GM12878 (cell line): Measurements from ENCODE around the gene DUSP22. TPM values are rescaled to one million over a fixed set of nuclear protein-coding genes. Genes with fewer than 3 reads are reported as not detected.
A peak's percentile ranks its signal among the peaks of the same experiment; 100 is the strongest.

Source experiments
- BMI1 ChIP-seq: fragments of 450-650 bp; IDR thresholded peaks from 2 replicates; pipeline ENCODE4 v1.6.1; 2016; ENCODE audit warnings: mild to moderate bottlenecking, moderate library complexity, borderline replicate concordance
- EGR1 ChIP-seq, 2 experiments: IDR thresholded peaks; 1 replicate in 1 of 2; 2 replicates in 1 of 2; pipeline ENCODE4 v1.6.1; 2011 to 2012; ENCODE audit warnings: low read depth in 2 of 2, low read length in 2 of 2, borderline replicate concordance in 1 of 2, mild to moderate bottlenecking in 1 of 2, moderate library complexity in 1 of 2
- FOXK2 ChIP-seq: fragments of 450-650 bp; IDR thresholded peaks from 2 replicates; pipeline ENCODE4 v1.6.1; 2017; ENCODE audit warnings: mild to moderate bottlenecking, moderate library complexity
- HCFC1 ChIP-seq: fragments of 150-350 bp; IDR thresholded peaks from 2 replicates; pipeline ENCODE4 v1.6.1; 2014; ENCODE audit warnings: low read length
- IKZF1 ChIP-seq: fragments of 450-650 bp; conservative IDR thresholded peaks from 2 replicates; pipeline ENCODE4 v1.6.1; 2017; ENCODE audit warnings: antibody characterized with exemption, mild to moderate bottlenecking
- NFYB ChIP-seq: IDR thresholded peaks from 2 replicates; pipeline ENCODE4 v1.6.1; 2011; ENCODE audit warnings: low read depth, mild to moderate bottlenecking, low read length, improper control_type of control experiment, moderate library complexity; ENCODE audit not compliant: insufficient read depth
- SMC3 ChIP-seq: IDR thresholded peaks from 2 replicates; pipeline ENCODE4 v1.6.1; 2011; ENCODE audit warnings: low read length, improper control_type of control experiment, borderline replicate concordance
- STAT1 ChIP-seq: fragments of 450-650 bp; conservative IDR thresholded peaks from 2 replicates; pipeline ENCODE4 v1.6.1; 2014; ENCODE audit warnings: antibody characterized with exemption, mild to moderate bottlenecking
- SUPT20H ChIP-seq: IDR thresholded peaks from 2 replicates; pipeline ENCODE4 v1.6.1; 2011; ENCODE audit warnings: low read depth, mild to moderate bottlenecking, low read length, moderate library complexity, borderline replicate concordance; ENCODE audit not compliant: control insufficient read depth
- YBX1 ChIP-seq: fragments of 450-650 bp; IDR thresholded peaks from 2 replicates; pipeline ENCODE4 v1.6.1; 2016; ENCODE audit warnings: antibody characterized with exemption
- polyA plus RNA-seq, 11 experiments: library from polyadenylated mRNA; depleted of rRNA in 4 of 11; unstranded in 6 of 11; stranded (reverse) in 5 of 11; fragments of >200 nt; fragmentation: Nextera tagmentation in 4 of 11; fragmentation: Illumina TruSeq in 1 of 11; extraction: Ambion mirVana in 4 of 11; extraction: Trizol in 1 of 11; gene quantifications; 1 replicate in 1 of 11; 2 replicates in 10 of 11; pipeline versions ENCODE4 v1.2.1 to v1.2.3, GENCODE V29; 2011 to 2016; ENCODE audit warnings: inconsistent platforms in 2 of 11, missing spikeins in 2 of 11, low read depth in 1 of 11
- total RNA-seq, 4 experiments: library from RNA; depleted of rRNA in 3 of 4; stranded (reverse); fragments of >200 nt in 3 of 4; fragmentation: Illumina TruSeq in 1 of 4; extraction: Trizol in 1 of 4; gene quantifications; 2 replicates each; pipeline versions ENCODE4 v1.2.1 to v1.2.3, GENCODE V29; 2013 to 2021
- TF ChIP-seq, protein P1 (sequence below): fragments of 450-650 bp; IDR thresholded peaks from 2 replicates; pipeline ENCODE4 v1.6.1; 2016; ENCODE audit warnings: mild to moderate bottlenecking
- TF ChIP-seq, protein P2 (sequence below): IDR thresholded peaks from 2 replicates; pipeline ENCODE4 v1.6.1; 2012; ENCODE audit warnings: low read depth, low read length, improper control_type of control experiment
- TF ChIP-seq, protein P3 (sequence below): fragments of 450-650 bp; IDR thresholded peaks from 2 replicates; pipeline ENCODE4 v1.6.1; 2018; ENCODE audit warnings: borderline replicate concordance, mild to moderate bottlenecking; ENCODE audit not compliant: partially characterized antibody
- TF ChIP-seq, protein P4 (sequence below): IDR thresholded peaks from 2 replicates; pipeline ENCODE4 v1.6.1; 2012; ENCODE audit warnings: improper control_type of control experiment, low read depth, low read length; ENCODE audit not compliant: insufficient replicate concordance
- TF ChIP-seq, protein P5 (sequence below): fragments of 450-650 bp; IDR thresholded peaks from 2 replicates; pipeline ENCODE4 v1.6.1; 2017; ENCODE audit warnings: mild to moderate bottlenecking, low read depth, inconsistent platforms; ENCODE audit not compliant: poor library complexity, severe bottlenecking

Gene DUSP22
- total and polyA plus RNA-seq, 10 of the 15 experiments (the other 5 are each of a cell fraction or from before 2014, with no cell fraction given): 78.9 to 156 (median 107) TPM

DNA sequence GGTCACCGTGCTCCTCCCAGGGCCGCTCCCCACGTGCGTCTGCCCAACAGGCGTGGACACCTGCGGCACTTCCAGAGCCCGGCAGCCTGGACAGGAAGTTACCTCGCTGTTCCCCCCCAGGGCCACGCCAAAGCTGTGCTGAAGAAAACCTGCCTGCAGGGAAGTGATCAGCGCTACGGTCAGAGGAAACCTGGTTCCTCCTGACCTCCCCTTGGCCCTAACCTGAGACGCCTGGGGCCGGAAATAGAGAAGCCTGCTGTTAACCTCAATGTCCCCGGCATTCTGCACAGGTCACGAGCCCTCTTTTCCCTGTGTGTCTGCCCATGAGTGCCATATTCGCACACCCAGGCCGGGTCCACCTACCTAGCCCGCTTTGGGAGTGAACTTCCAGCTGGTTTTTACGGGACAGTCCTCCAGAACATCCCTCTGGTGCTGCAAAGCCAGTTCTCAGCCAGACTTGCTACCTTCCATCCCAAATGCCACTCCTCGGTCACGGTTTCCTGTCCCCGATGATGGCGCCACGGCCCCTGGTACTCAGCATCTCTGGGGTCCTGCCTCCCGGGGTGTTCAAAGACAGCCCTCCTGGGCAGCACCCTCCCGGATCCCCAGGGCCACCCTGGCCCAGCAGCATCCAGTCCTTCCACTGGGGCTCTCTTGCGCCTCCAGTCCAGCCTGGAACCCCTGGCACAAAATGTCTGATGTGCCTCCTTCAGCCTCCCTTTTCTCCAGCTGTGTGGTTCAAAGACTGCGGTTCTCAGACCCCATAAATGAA, 87.3 kb downstream of the DUSP22 start (continued):
- TF ChIP-seq HCFC1: no peak
- no peak for TF ChIP-seq SUPT20H
- TF ChIP-seq, protein P1, sequence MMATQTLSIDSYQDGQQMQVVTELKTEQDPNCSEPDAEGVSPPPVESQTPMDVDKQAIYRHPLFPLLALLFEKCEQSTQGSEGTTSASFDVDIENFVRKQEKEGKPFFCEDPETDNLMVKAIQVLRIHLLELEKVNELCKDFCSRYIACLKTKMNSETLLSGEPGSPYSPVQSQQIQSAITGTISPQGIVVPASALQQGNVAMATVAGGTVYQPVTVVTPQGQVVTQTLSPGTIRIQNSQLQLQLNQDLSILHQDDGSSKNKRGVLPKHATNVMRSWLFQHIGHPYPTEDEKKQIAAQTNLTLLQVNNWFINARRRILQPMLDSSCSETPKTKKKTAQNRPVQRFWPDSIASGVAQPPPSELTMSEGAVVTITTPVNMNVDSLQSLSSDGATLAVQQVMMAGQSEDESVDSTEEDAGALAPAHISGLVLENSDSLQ: no peak
- no peak for TF ChIP-seq BMI1
- TF ChIP-seq SMC3: no peak
- 0 out of 2 replicates have a peak, but pooled peaks have one; percentile 9 for TF ChIP-seq IKZF1
- TF ChIP-seq, protein P2, sequence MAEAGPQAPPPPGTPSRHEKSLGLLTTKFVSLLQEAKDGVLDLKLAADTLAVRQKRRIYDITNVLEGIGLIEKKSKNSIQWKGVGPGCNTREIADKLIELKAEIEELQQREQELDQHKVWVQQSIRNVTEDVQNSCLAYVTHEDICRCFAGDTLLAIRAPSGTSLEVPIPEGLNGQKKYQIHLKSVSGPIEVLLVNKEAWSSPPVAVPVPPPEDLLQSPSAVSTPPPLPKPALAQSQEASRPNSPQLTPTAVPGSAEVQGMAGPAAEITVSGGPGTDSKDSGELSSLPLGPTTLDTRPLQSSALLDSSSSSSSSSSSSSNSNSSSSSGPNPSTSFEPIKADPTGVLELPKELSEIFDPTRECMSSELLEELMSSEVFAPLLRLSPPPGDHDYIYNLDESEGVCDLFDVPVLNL: no peak
- TF ChIP-seq EGR1 (IDR thresholded peaks at IDR 0.05; ENCODE audit: borderline replicate concordance in 1 of 2, low read depth in 2 of 2, low read length in 2 of 2): peak in 1 of 2 experiments; percentile 42; a peak in 1 of 3 replicates
- no peak for TF ChIP-seq FOXK2
- no peak for TF ChIP-seq YBX1
- no peak for TF ChIP-seq NFYB
- TF ChIP-seq, protein P3, sequence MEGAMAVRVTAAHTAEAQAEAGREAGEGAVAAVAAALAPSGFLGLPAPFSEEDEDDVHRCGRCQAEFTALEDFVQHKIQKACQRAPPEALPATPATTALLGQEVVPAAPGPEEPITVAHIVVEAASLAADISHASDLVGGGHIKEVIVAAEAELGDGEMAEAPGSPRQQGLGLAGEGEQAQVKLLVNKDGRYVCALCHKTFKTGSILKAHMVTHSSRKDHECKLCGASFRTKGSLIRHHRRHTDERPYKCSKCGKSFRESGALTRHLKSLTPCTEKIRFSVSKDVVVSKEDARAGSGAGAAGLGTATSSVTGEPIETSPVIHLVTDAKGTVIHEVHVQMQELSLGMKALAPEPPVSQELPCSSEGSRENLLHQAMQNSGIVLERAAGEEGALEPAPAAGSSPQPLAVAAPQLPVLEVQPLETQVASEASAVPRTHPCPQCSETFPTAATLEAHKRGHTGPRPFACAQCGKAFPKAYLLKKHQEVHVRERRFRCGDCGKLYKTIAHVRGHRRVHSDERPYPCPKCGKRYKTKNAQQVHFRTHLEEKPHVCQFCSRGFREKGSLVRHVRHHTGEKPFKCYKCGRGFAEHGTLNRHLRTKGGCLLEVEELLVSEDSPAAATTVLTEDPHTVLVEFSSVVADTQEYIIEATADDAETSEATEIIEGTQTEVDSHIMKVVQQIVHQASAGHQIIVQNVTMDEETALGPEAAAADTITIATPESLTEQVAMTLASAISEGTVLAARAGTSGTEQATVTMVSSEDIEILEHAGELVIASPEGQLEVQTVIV: no peak
- TF ChIP-seq, protein P4, sequence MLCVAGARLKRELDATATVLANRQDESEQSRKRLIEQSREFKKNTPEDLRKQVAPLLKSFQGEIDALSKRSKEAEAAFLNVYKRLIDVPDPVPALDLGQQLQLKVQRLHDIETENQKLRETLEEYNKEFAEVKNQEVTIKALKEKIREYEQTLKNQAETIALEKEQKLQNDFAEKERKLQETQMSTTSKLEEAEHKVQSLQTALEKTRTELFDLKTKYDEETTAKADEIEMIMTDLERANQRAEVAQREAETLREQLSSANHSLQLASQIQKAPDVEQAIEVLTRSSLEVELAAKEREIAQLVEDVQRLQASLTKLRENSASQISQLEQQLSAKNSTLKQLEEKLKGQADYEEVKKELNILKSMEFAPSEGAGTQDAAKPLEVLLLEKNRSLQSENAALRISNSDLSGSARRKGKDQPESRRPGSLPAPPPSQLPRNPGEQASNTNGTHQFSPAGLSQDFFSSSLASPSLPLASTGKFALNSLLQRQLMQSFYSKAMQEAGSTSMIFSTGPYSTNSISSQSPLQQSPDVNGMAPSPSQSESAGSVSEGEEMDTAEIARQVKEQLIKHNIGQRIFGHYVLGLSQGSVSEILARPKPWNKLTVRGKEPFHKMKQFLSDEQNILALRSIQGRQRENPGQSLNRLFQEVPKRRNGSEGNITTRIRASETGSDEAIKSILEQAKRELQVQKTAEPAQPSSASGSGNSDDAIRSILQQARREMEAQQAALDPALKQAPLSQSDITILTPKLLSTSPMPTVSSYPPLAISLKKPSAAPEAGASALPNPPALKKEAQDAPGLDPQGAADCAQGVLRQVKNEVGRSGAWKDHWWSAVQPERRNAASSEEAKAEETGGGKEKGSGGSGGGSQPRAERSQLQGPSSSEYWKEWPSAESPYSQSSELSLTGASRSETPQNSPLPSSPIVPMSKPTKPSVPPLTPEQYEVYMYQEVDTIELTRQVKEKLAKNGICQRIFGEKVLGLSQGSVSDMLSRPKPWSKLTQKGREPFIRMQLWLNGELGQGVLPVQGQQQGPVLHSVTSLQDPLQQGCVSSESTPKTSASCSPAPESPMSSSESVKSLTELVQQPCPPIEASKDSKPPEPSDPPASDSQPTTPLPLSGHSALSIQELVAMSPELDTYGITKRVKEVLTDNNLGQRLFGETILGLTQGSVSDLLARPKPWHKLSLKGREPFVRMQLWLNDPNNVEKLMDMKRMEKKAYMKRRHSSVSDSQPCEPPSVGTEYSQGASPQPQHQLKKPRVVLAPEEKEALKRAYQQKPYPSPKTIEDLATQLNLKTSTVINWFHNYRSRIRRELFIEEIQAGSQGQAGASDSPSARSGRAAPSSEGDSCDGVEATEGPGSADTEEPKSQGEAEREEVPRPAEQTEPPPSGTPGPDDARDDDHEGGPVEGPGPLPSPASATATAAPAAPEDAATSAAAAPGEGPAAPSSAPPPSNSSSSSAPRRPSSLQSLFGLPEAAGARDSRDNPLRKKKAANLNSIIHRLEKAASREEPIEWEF: no peak
- TF ChIP-seq, protein P5, sequence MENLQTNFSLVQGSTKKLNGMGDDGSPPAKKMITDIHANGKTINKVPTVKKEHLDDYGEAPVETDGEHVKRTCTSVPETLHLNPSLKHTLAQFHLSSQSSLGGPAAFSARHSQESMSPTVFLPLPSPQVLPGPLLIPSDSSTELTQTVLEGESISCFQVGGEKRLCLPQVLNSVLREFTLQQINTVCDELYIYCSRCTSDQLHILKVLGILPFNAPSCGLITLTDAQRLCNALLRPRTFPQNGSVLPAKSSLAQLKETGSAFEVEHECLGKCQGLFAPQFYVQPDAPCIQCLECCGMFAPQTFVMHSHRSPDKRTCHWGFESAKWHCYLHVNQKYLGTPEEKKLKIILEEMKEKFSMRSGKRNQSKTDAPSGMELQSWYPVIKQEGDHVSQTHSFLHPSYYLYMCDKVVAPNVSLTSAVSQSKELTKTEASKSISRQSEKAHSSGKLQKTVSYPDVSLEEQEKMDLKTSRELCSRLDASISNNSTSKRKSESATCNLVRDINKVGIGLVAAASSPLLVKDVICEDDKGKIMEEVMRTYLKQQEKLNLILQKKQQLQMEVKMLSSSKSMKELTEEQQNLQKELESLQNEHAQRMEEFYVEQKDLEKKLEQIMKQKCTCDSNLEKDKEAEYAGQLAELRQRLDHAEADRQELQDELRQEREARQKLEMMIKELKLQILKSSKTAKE: no peak
- no peak for TF ChIP-seq STAT1
